ENCODE data around the gene SNRPD2. TPM values are rescaled to one million over a fixed set of nuclear protein-coding genes. Genes with fewer than 3 reads are reported as not detected.

The SNRPD2 gene
- total RNA-seq, 2 experiments from 2014 or later = 619 to 839 TPM

- no peaks in the 10 kb centered on the region for H3K9me3 Mint-ChIP-seq (ENCODE audit: low read depth)
- peak; percentile 99 for DNase-seq
- H3K4me3 Mint-ChIP-seq = peak overlapping the region; percentile 93
- peaks cover 31% of the 10 kb centered on the region for H3K36me3 Mint-ChIP-seq (ENCODE audit: low read depth)
- peak; percentile 97 for ATAC-seq
- H3K27ac Mint-ChIP-seq = peak overlapping the region; percentile 94
- peaks cover 40% of the 10 kb centered on the region for H3K4me1 Mint-ChIP-seq
- no peaks in the 10 kb centered on the region for H3K27me3 Mint-ChIP-seq
- CTCF ChIA-PET = interaction anchor here (0.6 to 5.3 kb wide), 13 partner anchors 12 to 232 kb away, joined by 3 to 75 read pairs (median 4); partner anchors contain the start of genes FBXO46, QPCTL, SIX5 and SNRPD2
- POLR2A ChIA-PET = interaction anchor here (0.5 to 2.6 kb wide), 14 partner anchors 10 to 827 kb away, joined by 3 to 25 read pairs (median 4); partner anchors contain the start of genes FBXO46, QPCTL, SNRPD2 and TOMM40
- intact Hi-C loops (cut with DNase I, micrococcal nuclease) = loop anchor here (1.0 to 5.0 kb wide), 18 partner anchors 13 to 885 kb away; partner anchors contain the start of genes FBXO46 (in 2 of the 2), OPA3 (in 2 of the 2), QPCTL (in 2 of the 2) and BLOC1S3 (in 1 of the 2)
These were observed 25.6 kb upstream of the SNRPD2 start for GRCh38 chr19:45717131-45717982.

GRCh38 chr19:45716359-45717130 is 24.8 kb upstream of the SNRPD2 start:
- Mint-ChIP-seq H3K27ac (peak overlapping the region; percentile 94), H3K4me3 (peak overlapping the region; percentile 93), H3K27me3 (no peaks in the 10 kb centered on the region), H3K9me3 (ENCODE audit: low read depth) (no peaks in the 10 kb centered on the region), H3K36me3 (ENCODE audit: low read depth) (peaks cover 26% of the 10 kb centered on the region), H3K4me1 (peaks cover 36% of the 10 kb centered on the region)
- POLR2A ChIA-PET = interaction anchor here (0.6 to 2.6 kb wide), 11 partner anchors 9 to 826 kb away, joined by 3 to 25 read pairs (median 4); partner anchors contain the start of genes FBXO46, QPCTL, SNRPD2 and TOMM40
- CTCF ChIA-PET = interaction anchor here (0.5 to 5.3 kb wide), 14 partner anchors 9 to 231 kb away, joined by 3 to 75 read pairs (median 4); partner anchors contain the start of genes FBXO46, FOXA3, QPCTL and SIX5
- DNase-seq = peak; percentile 29
- intact Hi-C loops (cut with DNase I, micrococcal nuclease) = loop anchor here (1.0 to 5.0 kb wide), 18 partner anchors 14 to 886 kb away; partner anchors contain the start of genes FBXO46 (in 2 of the 2), OPA3 (in 2 of the 2), QPCTL (in 2 of the 2) and BLOC1S3 (in 1 of the 2)
- no peak for ATAC-seq

DNA sequence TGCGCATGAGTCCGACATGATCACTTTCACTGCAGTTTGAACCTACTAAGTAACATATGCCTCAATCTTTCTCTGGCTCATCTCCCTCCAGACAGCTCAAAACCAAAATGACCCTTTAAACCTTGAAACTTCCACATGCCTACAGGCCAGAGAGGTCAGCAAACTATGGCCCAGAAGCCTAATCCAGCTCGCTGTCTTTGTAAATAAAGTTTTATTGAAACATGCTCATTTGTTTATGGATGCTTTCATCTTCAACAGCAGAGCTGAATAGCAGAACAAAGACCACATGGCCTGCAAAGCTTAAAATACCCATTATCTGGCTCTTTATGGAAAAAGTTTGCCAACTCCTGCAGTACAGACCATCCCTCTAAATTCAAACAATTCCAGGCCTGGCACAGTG is 23.4 kb upstream of the SNRPD2 start:
- Mint-ChIP-seq H3K36me3 (ENCODE audit: low read depth) (peaks cover 29% of the 10 kb centered on the region), H3K9me3 (ENCODE audit: low read depth) (no peaks in the 10 kb centered on the region), H3K4me3 (no peak overlapping the region)

DNA sequence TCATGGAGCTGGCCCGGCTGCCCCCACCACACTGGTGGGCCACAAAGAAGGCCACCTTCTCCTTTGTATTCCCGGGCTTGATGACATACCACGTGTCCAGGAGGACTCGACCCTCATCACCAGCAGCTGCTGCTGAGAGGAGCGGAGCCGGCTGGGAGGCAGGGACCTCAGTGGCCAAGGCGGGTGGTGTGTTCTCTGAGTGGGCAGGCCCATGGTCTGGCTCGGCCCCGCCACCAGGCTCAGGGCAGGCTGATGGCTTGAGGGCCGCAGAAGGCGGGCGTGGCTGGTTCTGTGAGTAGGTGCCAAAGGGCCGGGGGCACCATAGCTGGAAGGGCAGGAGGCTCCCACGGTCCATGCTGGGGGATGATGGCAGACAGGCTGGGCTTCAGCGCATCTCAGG is 21.4 kb upstream of the SNRPD2 start:
- Mint-ChIP-seq H3K4me3 (no peak overlapping the region), H3K27me3 (no peaks in the 10 kb centered on the region), H3K4me1 (peaks cover 35% of the 10 kb centered on the region), H3K36me3 (ENCODE audit: low read depth) (peaks cover 21% of the 10 kb centered on the region), H3K27ac (no peak overlapping the region), H3K9me3 (ENCODE audit: low read depth) (no peaks in the 10 kb centered on the region)
- ChIA-PET CTCF (interaction anchor here (1.0 to 5.3 kb wide), 2 partner anchors 21 to 36 kb away, joined by 3 to 75 read pairs; partner anchors contain the start of genes QPCTL and SNRPD2), POLR2A (interaction anchor here (0.6 to 2.2 kb wide), 3 partner anchors 10 to 49 kb away, joined by 3 to 6 read pairs (median 4); partner anchors contain the start of genes QPCTL and SNRPD2)
- no peak for ATAC-seq
- intact Hi-C loops (cut with DNase I, micrococcal nuclease) = loop anchor here in 1 of 2 experiments (2.0 kb wide), 1 partner anchor 14 kb away; no protein-coding TSS in a partner anchor
- DNase-seq = no peak

More for the DNA sequence above, 23.4 kb upstream of the SNRPD2 start:
- POLR2A ChIA-PET = interaction anchor here (1.1 to 2.2 kb wide), 2 partner anchors 15 to 23 kb away, joined by 5 to 6 read pairs; partner anchors contain the start of genes QPCTL and SNRPD2
- no peaks in the 10 kb centered on the region for H3K27me3 Mint-ChIP-seq
- no peak for ATAC-seq
- H3K4me1 Mint-ChIP-seq = peaks cover 41% of the 10 kb centered on the region
- intact Hi-C loops (cut with DNase I, micrococcal nuclease) = loop anchor here (5.0 kb wide), 3 partner anchors 52 to 887 kb away; partner anchors contain the start of genes BLOC1S3 (in 1 of the 2), CALM3 (in 1 of the 2), SIX5 (in 1 of the 2) and TRAPPC6A (in 1 of the 2)
- no peak for DNase-seq
- H3K27ac Mint-ChIP-seq = peak overlapping the region; percentile 9
- CTCF ChIA-PET = interaction anchor here (0.7 to 5.3 kb wide), 5 partner anchors 20 to 191 kb away, joined by 3 to 75 read pairs (median 3); partner anchors contain the start of genes QPCTL and SNRPD2

- ChIA-PET CTCF (no interaction called here), POLR2A (interaction anchor here (0.6 kb wide), 1 partner anchor 11 kb away, joined by 4 read pairs; no protein-coding TSS in a partner anchor)
- Mint-ChIP-seq H3K9me3 (ENCODE audit: low read depth) (no peaks in the 10 kb centered on the region), H3K4me3 (no peak overlapping the region), H3K27ac (no peak overlapping the region), H3K27me3 (no peaks in the 10 kb centered on the region), H3K4me1 (peaks cover 31% of the 10 kb centered on the region), H3K36me3 (ENCODE audit: low read depth) (peaks cover 18% of the 10 kb centered on the region)
- DNase-seq = no peak
- intact Hi-C loops (cut with DNase I, micrococcal nuclease) = loop anchor here in 1 of 2 experiments (2.0 kb wide), 1 partner anchor 14 kb away; no protein-coding TSS in a partner anchor
- ATAC-seq = no peak
These were observed 20.9 kb upstream of the SNRPD2 start for GRCh38 chr19:45712699-45713067.

DNA sequence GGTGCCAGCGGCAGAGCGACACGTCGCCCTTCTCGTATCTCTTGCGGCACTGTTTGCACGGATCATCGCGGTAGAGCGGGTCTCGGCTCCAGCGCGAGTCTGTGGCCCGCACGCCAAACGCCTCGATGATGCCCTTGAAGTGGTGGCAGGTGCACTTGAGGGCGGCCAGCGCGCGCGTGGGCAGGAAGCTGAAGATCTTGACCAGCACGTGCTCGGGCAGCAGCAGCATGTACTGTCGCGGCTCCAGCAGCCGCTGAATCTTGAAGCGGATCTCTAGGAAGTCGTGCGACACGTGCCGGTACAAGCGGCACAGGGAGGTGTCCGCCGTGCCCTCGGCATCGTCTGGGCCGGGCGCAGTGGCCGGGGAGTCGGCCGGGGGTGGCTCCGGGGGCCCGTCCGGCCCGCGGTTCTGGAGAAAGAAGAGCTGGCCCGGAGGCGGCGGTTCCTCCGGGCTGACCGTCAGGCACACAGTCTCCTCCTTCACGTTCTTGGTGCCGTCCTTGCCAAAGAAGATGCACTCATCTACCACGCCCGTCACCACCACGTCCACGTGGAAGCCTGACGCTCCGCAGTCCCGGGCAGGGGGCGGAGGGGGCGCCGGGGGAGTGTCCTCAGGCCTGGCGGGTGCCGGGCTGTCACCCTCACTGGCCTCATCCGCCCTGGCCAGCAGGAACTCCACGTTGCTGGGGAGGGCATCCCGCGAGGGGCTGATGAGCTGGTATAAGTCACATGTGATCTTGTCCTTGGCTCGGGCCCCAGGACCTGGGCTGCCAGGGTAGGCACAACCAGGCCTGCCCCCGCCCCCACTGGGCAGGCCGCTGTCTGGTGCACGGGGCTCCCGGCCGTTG is 20.3 kb upstream of the SNRPD2 start:
- Mint-ChIP-seq H3K27me3 (no peaks in the 10 kb centered on the region), H3K27ac (no peak overlapping the region), H3K4me3 (no peak overlapping the region), H3K9me3 (ENCODE audit: low read depth) (no peaks in the 10 kb centered on the region), H3K36me3 (ENCODE audit: low read depth) (peaks cover 18% of the 10 kb centered on the region), H3K4me1 (peaks cover 27% of the 10 kb centered on the region)
- ChIA-PET CTCF (no interaction called here), POLR2A (interaction anchor here (0.6 kb wide), 1 partner anchor 11 kb away, joined by 4 read pairs; no protein-coding TSS in a partner anchor)
- intact Hi-C loops (cut with DNase I, micrococcal nuclease) = loop anchor here in 1 of 2 experiments (2.0 kb wide), 1 partner anchor 13 kb away; no protein-coding TSS in a partner anchor
- ATAC-seq = no peak
- no peak for DNase-seq

GRCh38 chr19:45710356-45711130 is 18.8 kb upstream of the SNRPD2 start:
- Mint-ChIP-seq H3K4me1 (peaks cover 17% of the 10 kb centered on the region), H3K36me3 (ENCODE audit: low read depth) (peaks cover 17% of the 10 kb centered on the region), H3K27ac (no peak overlapping the region), H3K4me3 (no peak overlapping the region), H3K27me3 (no peaks in the 10 kb centered on the region), H3K9me3 (ENCODE audit: low read depth) (no peaks in the 10 kb centered on the region)
- POLR2A ChIA-PET = interaction anchor here (0.6 kb wide), 1 partner anchor 108 kb away, joined by 3 read pairs; no protein-coding TSS in a partner anchor
- intact Hi-C loops (cut with DNase I, micrococcal nuclease) = no loop called here
- ATAC-seq (no peak), DNase-seq (no peak)
- CTCF ChIA-PET = interaction anchor here (0.6 to 1.6 kb wide), 7 partner anchors 18 to 1040 kb away, joined by 3 to 7 read pairs (median 3); partner anchors contain the start of genes FBXO46, QPCTL and SNRPD2

DNA sequence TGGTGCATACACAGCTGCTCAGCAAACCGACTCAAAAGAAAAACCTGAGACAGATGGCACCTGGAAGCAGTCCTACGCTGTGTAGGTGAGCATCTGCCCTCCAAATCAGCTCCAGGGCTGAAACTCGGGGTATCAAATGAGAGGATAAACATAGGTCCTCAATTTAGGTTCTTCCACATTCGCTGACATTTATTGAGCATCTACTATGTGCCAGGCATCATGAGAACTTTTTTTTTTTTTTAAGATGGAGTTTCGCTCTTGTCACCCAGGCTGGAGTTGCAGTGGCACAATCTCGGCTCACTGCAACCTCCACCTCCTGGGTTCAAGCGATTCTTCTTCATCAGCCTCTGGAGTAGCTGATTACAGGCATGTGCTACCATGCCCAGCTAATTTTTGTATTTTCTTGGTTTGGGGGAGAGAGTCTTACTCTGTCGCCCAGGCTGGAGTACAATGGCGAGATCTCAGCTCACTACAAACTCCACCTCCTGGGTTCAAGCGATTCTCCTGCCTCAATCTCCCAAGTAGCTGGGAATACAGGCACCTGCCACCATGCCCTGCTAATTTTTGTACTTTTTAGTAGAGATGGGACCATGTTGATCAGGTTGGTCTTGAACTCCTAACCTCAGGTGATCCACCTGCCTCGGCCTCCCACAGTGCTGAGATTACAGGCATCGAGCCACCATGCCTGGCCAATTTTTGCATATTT is 14.1 kb upstream of the SNRPD2 start:
- CTCF ChIA-PET = interaction anchor here (0.6 to 1.9 kb wide), 2 partner anchors 11 to 13 kb away, joined by 3 to 16 read pairs; partner anchors contain the start of gene QPCTL
- Mint-ChIP-seq H3K4me3 (no peak overlapping the region), H3K36me3 (ENCODE audit: low read depth) (peaks cover 27% of the 10 kb centered on the region), H3K27ac (no peak overlapping the region), H3K9me3 (ENCODE audit: low read depth) (no peaks in the 10 kb centered on the region), H3K4me1 (peaks cover 3% of the 10 kb centered on the region), H3K27me3 (no peaks in the 10 kb centered on the region)
- ATAC-seq = no peak
- no peak for DNase-seq
- POLR2A ChIA-PET = interaction anchor here (0.9 kb wide), 1 partner anchor 60 kb away, joined by 14 read pairs; no protein-coding TSS in a partner anchor
- intact Hi-C loops (cut with DNase I, micrococcal nuclease) = no loop called here

GRCh38 chr19:45705115-45705514 is 13.4 kb upstream of the SNRPD2 start:
- H3K27ac Mint-ChIP-seq = no peak overlapping the region
- ChIA-PET CTCF (interaction anchor here (0.6 to 1.9 kb wide), 2 partner anchors 12 kb away, joined by 3 to 16 read pairs; partner anchors contain the start of gene QPCTL), POLR2A (interaction anchor here (0.9 kb wide), 1 partner anchor 59 kb away, joined by 14 read pairs; no protein-coding TSS in a partner anchor)
- H3K4me1 Mint-ChIP-seq = no peaks in the 10 kb centered on the region
- H3K9me3 Mint-ChIP-seq (ENCODE audit: low read depth) = no peaks in the 10 kb centered on the region
- H3K36me3 Mint-ChIP-seq (ENCODE audit: low read depth) = peaks cover 22% of the 10 kb centered on the region
- DNase-seq (no peak), ATAC-seq (no peak)
- intact Hi-C loops (cut with DNase I, micrococcal nuclease) = no loop called here
- H3K4me3 Mint-ChIP-seq = no peak overlapping the region
- H3K27me3 Mint-ChIP-seq = no peaks in the 10 kb centered on the region

All from activated CD4-positive, alpha-beta T cell treated with anti-CD3 and anti-CD28 coated beads for 36 hours (primary cell).